ENCODE results near the gene ERF. TPM values are rescaled to one million over a fixed set of nuclear protein-coding genes. Genes with fewer than 3 reads are reported as not detected.

The ERF gene
- total RNA-seq, 1 experiment from 2014 or later: 96.1 TPM

GRCh38 chr19:42230571-42230970 lies 24.4 kb downstream of the ERF start:
- no TSS peak for BruUV-seq (replicated peaks)
- CTCF ChIA-PET: no interaction called here
- no peak for ATAC-seq

More at GRCh38 chr19:42230571-42230970, 24.4 kb downstream of the ERF start:
- Histone ChIP-seq H3K4me3 (replicated peaks in 1 of 2; ENCODE audit: low read depth in 1 of 2, low read length in 2 of 2) (no peak overlapping the region), H3K36me3 (ENCODE audit: control insufficient read depth in 1 of 2, insufficient read depth in 2 of 2, low read length in 2 of 2) (peaks cover 40 to 50% of the 10 kb centered on the region in 2 experiments; a peak in 3 of 4 replicates), H3K27ac (ENCODE audit: low read depth, low read length) (no peak overlapping the region), H2AFZ (ENCODE audit: low read depth, low read length, poor library complexity, severe bottlenecking) (no peak overlapping the region), H3K79me2 (ENCODE audit: insufficient read depth, low read length) (peaks cover 61% of the 10 kb centered on the region; the same call in 1 of the 2 replicates), H3K9me3 (ENCODE audit: control insufficient read depth in 1 of 2, insufficient read depth in 1 of 2, low read depth in 1 of 2, low read length in 2 of 2) (no peaks in the 10 kb centered on the region), H3K4me1 (ENCODE audit: control insufficient read depth in 1 of 2, insufficient read depth in 2 of 2, low read length in 2 of 2) (no peaks in the 10 kb centered on the region), H3K9me2 (ENCODE audit: insufficient read depth) (no peaks in the 10 kb centered on the region), H3K27me3 (ENCODE audit: insufficient read depth, low read length) (no peaks in the 10 kb centered on the region), H4K20me1 (ENCODE audit: insufficient read depth) (no peaks in the 10 kb centered on the region), H3K9ac (ENCODE audit: low read length) (no peak overlapping the region), H3K4me2 (ENCODE audit: low read length) (no peak overlapping the region)
- no peak for TF ChIP-seq EZH2phosphoT487 (IDR thresholded peaks at IDR 0.05; ENCODE audit: borderline replicate concordance)
- no peak for TF ChIP-seq ZFX (IDR thresholded peaks at IDR 0.05)
- no peak for TF ChIP-seq CTCF (IDR thresholded peaks at IDR 0.05 in 2 of 3, conservative IDR thresholded peaks at IDR 0.05 in 1 of 3; ENCODE audit: borderline replicate concordance in 1 of 3, insufficient read depth in 1 of 3, low read depth in 2 of 3, low read length in 2 of 3)
- TF ChIP-seq JUND (IDR thresholded peaks at IDR 0.05): no peak
- no peak for TF ChIP-seq ELF1 (IDR thresholded peaks at IDR 0.05; ENCODE audit: borderline replicate concordance, low read depth)
- no peak for TF ChIP-seq EZH2 (IDR thresholded peaks at IDR 0.05)
- TF ChIP-seq SRF (IDR thresholded peaks at IDR 0.05; ENCODE audit: low read depth): no peak
- TF ChIP-seq FOSL1 (IDR thresholded peaks at IDR 0.05; ENCODE audit: low read depth): no peak
- TF ChIP-seq SIN3A (IDR thresholded peaks at IDR 0.05; ENCODE audit: low read depth): no peak
- TF ChIP-seq CBX3 (IDR thresholded peaks at IDR 0.05; ENCODE audit: low read depth): no peak
- no peak for TF ChIP-seq ZBTB33 (IDR thresholded peaks at IDR 0.05; ENCODE audit: extremely low read depth, insufficient replicate concordance, low read length)
- no peak for TF ChIP-seq MAX (IDR thresholded peaks at IDR 0.05)
- TF ChIP-seq ATF3 (IDR thresholded peaks at IDR 0.05): no peak
- TF ChIP-seq ZNF274 (IDR thresholded peaks at IDR 0.05; ENCODE audit: low read depth, low read length): no peak
- TF ChIP-seq RAD21 (IDR thresholded peaks at IDR 0.05; ENCODE audit: low read depth): no peak
- no peak for TF ChIP-seq TCF7L2 (IDR thresholded peaks at IDR 0.05; ENCODE audit: borderline replicate concordance, extremely low read depth, insufficient read depth, insufficient read length)
- TF ChIP-seq POLR2A (IDR thresholded peaks at IDR 0.05; ENCODE audit: borderline replicate concordance, extremely low read depth, insufficient read depth, insufficient read length): no peak
- TF ChIP-seq POLR2AphosphoS5 (IDR thresholded peaks at IDR 0.05; ENCODE audit: low read depth, low read length): no peak; the same call in 1 of the 2 replicates
- TF ChIP-seq YY1 (IDR thresholded peaks at IDR 0.05; ENCODE audit: extremely low read depth, insufficient replicate concordance, low read depth, low read length): no peak
- ChIA-PET POLR2A (interaction anchor here (0.5 kb wide), 1 partner anchor 66 kb away, joined by 3 read pairs; no protein-coding TSS in a partner anchor), RAD21 (ENCODE audit: low non-redundant PET in 1 of 2, low total read pairs in 2 of 2, uncharacterized antibody in 2 of 2, unreplicated experiment in 2 of 2) (no interaction called here)
- DNase-seq (ENCODE audit: low read depth, low spot score): no peak
- intact Hi-C loops (cut with micrococcal nuclease): no loop called here
